Endothelial cell of umbilical vein (primary cell): ENCODE data around the gene GUCD1. TPM values are rescaled to one million over a fixed set of nuclear protein-coding genes. Genes with fewer than 3 reads are reported as not detected.

ENCODE experiments used
- BruUV-seq: library from RNA; stranded (reverse); fragments of 400-500 nt; replicated peaks from 2 replicates; lab custom pipeline; 2021; lab: Mats Ljungman, UMichigan
- CTCF ChIA-PET: fragments of 300-600, 350-600 bp; sonication (Branson Sonifier 250); formaldehyde crosslinking; loops from one replicate; lab custom pipeline; 2021; ENCODE audit warnings: antibody characterized with exemption, inconsistent platforms; lab: Charles Lee
- POLR2A ChIA-PET: fragments of 300-600, 350-600 bp; sonication (Branson Sonifier 250); formaldehyde crosslinking; loops from one replicate; lab custom pipeline; 2021; ENCODE audit warnings: antibody characterized with exemption, inconsistent platforms; lab: Charles Lee
- DNase-seq: peaks from one replicate; pipeline ENCODE4 v3.0.0-alpha.2; 2011; ENCODE audit warnings: low read depth, low spot score
- FAIRE-seq: peaks from 2 replicates; lab custom pipeline; 2011; peaks lifted over from hg19 to GRCh38; lab: Jason Lieb, UNC
- H2AFZ ChIP-seq: 2 replicates; pipeline ENCODE4 v1.6.0; 2012; ENCODE audit warnings: low read depth, low read length, control low read depth, inconsistent platforms
- H3K27ac ChIP-seq: 2 replicates; pipeline ENCODE4 v1.5.1; 2011; ENCODE audit warnings: low read depth, mild to moderate bottlenecking, control low read depth, low read length, moderate library complexity; ENCODE audit not compliant: insufficient read depth
- H3K27me3 ChIP-seq, 2 experiments: 2 replicates each; pipeline versions ENCODE4 v1.6.0 to v1.6.1; 2011; ENCODE audit warnings: low read length in 2 of 2, mixed read lengths in 1 of 2; ENCODE audit not compliant: control insufficient read depth in 2 of 2, insufficient read depth in 2 of 2
- H3K36me3 ChIP-seq, 2 experiments: 2 replicates in 1 of 2; 3 replicates in 1 of 2; pipeline ENCODE4 v1.5.1; 2011; ENCODE audit warnings: low read length in 2 of 2, mild to moderate bottlenecking in 1 of 2, moderate library complexity in 1 of 2; ENCODE audit not compliant: control insufficient read depth in 2 of 2, insufficient read depth in 2 of 2; ENCODE audit errors: extremely low read depth in 1 of 2
- H3K4me1 ChIP-seq: 3 replicates; pipeline ENCODE4 v1.5.1; 2011; ENCODE audit warnings: mild to moderate bottlenecking, low read length; ENCODE audit not compliant: control insufficient read depth, insufficient read depth; ENCODE audit errors: extremely low read depth
- H3K4me2 ChIP-seq: 2 replicates; pipeline ENCODE4 v1.6.1; 2011; ENCODE audit warnings: low read length, control low read depth, mixed read lengths; ENCODE audit not compliant: insufficient read depth
- H3K4me3 ChIP-seq, 3 experiments: fragments of 200-600 bp in 1 of 3; sonication (generic), shearing (Covaris generic) in 1 of 3; replicated peaks in 1 of 3; 2 replicates each; pipeline ENCODE4 v1.5.1; 2011 to 2016; ENCODE audit warnings: control low read depth in 3 of 3, low read length in 3 of 3, mild to moderate bottlenecking in 2 of 3, inconsistent platforms in 1 of 3, low read depth in 1 of 3, moderate library complexity in 1 of 3; ENCODE audit not compliant: insufficient read depth in 1 of 3
- H3K79me2 ChIP-seq: 2 replicates; pipeline ENCODE4 v1.6.0; 2012; ENCODE audit warnings: low read length, inconsistent platforms; ENCODE audit not compliant: control insufficient read depth, insufficient read depth
- H3K9ac ChIP-seq: replicated peaks from 2 replicates; pipeline ENCODE3; 2011; ENCODE audit warnings: low read length, control low read depth; ENCODE audit not compliant: insufficient read depth; ENCODE audit errors: extremely low read depth
- H3K9me1 ChIP-seq: replicated peaks from 3 replicates; pipeline ENCODE4 v1.6.0; 2011; ENCODE audit warnings: mild to moderate bottlenecking, low read length; ENCODE audit not compliant: control insufficient read depth, insufficient read depth; ENCODE audit errors: extremely low read depth
- H3K9me3 ChIP-seq: replicated peaks from 2 replicates; pipeline ENCODE4 v1.5.1; 2012; ENCODE audit warnings: low read length, inconsistent platforms; ENCODE audit not compliant: control insufficient read depth, insufficient read depth
- H4K20me1 ChIP-seq: replicated peaks from 2 replicates; pipeline ENCODE3; 2011; ENCODE audit warnings: mild to moderate bottlenecking, low read length; ENCODE audit not compliant: control insufficient read depth, insufficient read depth; ENCODE audit errors: extremely low read depth
- EZH2 ChIP-seq: IDR thresholded peaks from 2 replicates; pipeline ENCODE4 v1.6.1; 2012; ENCODE audit warnings: borderline replicate concordance, low read depth, mild to moderate bottlenecking, moderate library complexity, low read length, inconsistent platforms; ENCODE audit not compliant: severe bottlenecking
- FOS ChIP-seq: IDR thresholded peaks from 2 replicates; pipeline ENCODE4 v1.6.1; 2011; ENCODE audit warnings: mild to moderate bottlenecking, low read length, moderate library complexity, borderline replicate concordance; ENCODE audit not compliant: insufficient read depth
- GATA2 ChIP-seq: IDR thresholded peaks from 2 replicates; pipeline ENCODE4 v1.7.0; 2011; ENCODE audit warnings: low read depth, mild to moderate bottlenecking, moderate library complexity, mixed read lengths, low read length; ENCODE audit not compliant: insufficient read length, insufficient read depth
- JUN ChIP-seq: IDR thresholded peaks from 2 replicates; pipeline ENCODE4 v1.6.1; 2011; ENCODE audit warnings: borderline replicate concordance, low read depth; ENCODE audit not compliant: insufficient read length, insufficient read depth
- MYC ChIP-seq: IDR thresholded peaks from one replicate; pipeline ENCODE4 v1.6.1; 2011; ENCODE audit warnings: mild to moderate bottlenecking, low read depth, low read length
- POLR2A ChIP-seq: IDR thresholded peaks from 2 replicates; pipeline ENCODE4 v1.6.1; 2012; ENCODE audit warnings: low read depth, mild to moderate bottlenecking, control low read depth, low read length
- POLR2AphosphoS5 ChIP-seq: IDR thresholded peaks from 2 replicates; pipeline ENCODE4 v1.6.1; 2012; ENCODE audit warnings: low read depth, mild to moderate bottlenecking, control low read depth, low read length, moderate library complexity; ENCODE audit not compliant: insufficient read depth
- dilution Hi-C: fragments of 300-500 bp; cut with MboI; formaldehyde crosslinking; loops from one replicate; pipeline ENCODE4 v1.15.0; 2019; ENCODE audit warnings: low sequenced_read_pairs; ENCODE audit not compliant: extremely low pct_ligation_motif_present
- intact Hi-C: fragments of 100-400 bp; cut with micrococcal nuclease; formaldehyde crosslinking; loops from one replicate; pipeline ENCODE4 v1.10.0; 2022
- polyA plus RNA-seq, 4 experiments: library from polyadenylated mRNA; depleted of rRNA in 3 of 4; stranded (reverse) in 3 of 4; unstranded in 1 of 4; fragments of >200 nt; gene quantifications; 2 replicates each; pipeline versions ENCODE4 v1.2.1 to v1.2.3, GENCODE V29; 2011 to 2012; ENCODE audit warnings: missing spikeins in 1 of 4
- total RNA-seq: library from RNA; stranded (reverse); gene quantifications from 2 replicates; pipeline ENCODE4 v1.2.3, GENCODE V29; 2021
- TF ChIP-seq, protein P1 (sequence below): IDR thresholded peaks from 2 replicates; pipeline ENCODE4 v1.6.1; 2011; ENCODE audit not compliant: insufficient read depth, insufficient read length
- TF ChIP-seq, protein P2 (sequence below), 2 donors: IDR thresholded peaks; 1 replicate in 1 of 2; 2 replicates in 1 of 2; pipeline ENCODE4 v1.5.1; 2011; ENCODE audit warnings: low read length in 2 of 2, mild to moderate bottlenecking in 2 of 2, moderate library complexity in 2 of 2, control low read depth in 1 of 2, inconsistent platforms in 1 of 2, low read depth in 1 of 2; ENCODE audit not compliant: insufficient read depth in 1 of 2; ENCODE audit errors: extremely low read depth in 1 of 2

GUCD1 gene
- total and polyA plus RNA-seq, 2 donors (not counting 3 experiments of a cell fraction or from before 2014, with no cell fraction given): 116 to 138 TPM

DNA sequence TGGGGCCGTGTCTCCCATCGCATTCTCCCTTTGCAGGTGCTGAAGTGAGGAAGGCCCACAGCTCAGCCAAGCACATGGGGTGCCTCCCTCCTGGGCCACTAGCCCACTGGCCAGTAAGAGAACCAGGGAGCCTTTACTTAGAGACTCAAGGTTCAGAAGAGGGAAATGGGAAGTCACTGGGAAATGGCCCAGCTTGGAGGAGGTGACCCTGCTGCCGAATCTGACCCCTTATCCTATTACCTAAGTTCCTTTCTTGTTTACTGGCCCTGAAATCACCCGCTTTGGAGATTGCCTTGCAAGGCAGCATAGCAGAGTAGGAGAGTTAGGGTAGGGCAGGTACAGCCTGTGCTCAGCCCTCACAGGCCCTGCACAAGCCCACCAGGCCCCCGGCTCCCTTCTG, 35.4 kb downstream of the GUCD1 start:
- Histone ChIP-seq H3K4me1 (peaks cover 9% of the 10 kb centered on the region), H3K9me3 (no peaks in the 10 kb centered on the region), H3K4me2 (no peak overlapping the region), H3K27me3 (peaks cover 1 to 2% of the 10 kb centered on the region in 2 experiments), H3K4me3 (no peak overlapping the region), H3K79me2 (no peaks in the 10 kb centered on the region), H3K27ac (no peak overlapping the region), H3K9ac (no peak overlapping the region), H3K9me1 (no peaks in the 10 kb centered on the region), H2AFZ (no peak overlapping the region), H3K36me3 (no peaks in the 10 kb centered on the region), H4K20me1 (no peaks in the 10 kb centered on the region)
- no peak for FAIRE-seq
- intact Hi-C loops (no loop called here), dilution Hi-C loops (no loop called here)
- BruUV-seq: no TSS peak
- no peak for DNase-seq
- TF ChIP-seq, protein P1, sequence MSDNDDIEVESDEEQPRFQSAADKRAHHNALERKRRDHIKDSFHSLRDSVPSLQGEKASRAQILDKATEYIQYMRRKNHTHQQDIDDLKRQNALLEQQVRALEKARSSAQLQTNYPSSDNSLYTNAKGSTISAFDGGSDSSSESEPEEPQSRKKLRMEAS: no peak
- no peak for TF ChIP-seq GATA2
- TF ChIP-seq JUN: no peak
- no peak for TF ChIP-seq POLR2A
- no peak for TF ChIP-seq MYC
- TF ChIP-seq, protein P2, sequence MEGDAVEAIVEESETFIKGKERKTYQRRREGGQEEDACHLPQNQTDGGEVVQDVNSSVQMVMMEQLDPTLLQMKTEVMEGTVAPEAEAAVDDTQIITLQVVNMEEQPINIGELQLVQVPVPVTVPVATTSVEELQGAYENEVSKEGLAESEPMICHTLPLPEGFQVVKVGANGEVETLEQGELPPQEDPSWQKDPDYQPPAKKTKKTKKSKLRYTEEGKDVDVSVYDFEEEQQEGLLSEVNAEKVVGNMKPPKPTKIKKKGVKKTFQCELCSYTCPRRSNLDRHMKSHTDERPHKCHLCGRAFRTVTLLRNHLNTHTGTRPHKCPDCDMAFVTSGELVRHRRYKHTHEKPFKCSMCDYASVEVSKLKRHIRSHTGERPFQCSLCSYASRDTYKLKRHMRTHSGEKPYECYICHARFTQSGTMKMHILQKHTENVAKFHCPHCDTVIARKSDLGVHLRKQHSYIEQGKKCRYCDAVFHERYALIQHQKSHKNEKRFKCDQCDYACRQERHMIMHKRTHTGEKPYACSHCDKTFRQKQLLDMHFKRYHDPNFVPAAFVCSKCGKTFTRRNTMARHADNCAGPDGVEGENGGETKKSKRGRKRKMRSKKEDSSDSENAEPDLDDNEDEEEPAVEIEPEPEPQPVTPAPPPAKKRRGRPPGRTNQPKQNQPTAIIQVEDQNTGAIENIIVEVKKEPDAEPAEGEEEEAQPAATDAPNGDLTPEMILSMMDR (IDR thresholded peaks at IDR 0.05; ENCODE audit: extremely low read depth in 1 of 2, insufficient read depth in 1 of 2, low read depth in 1 of 2, low read length in 2 of 2): no peak
- TF ChIP-seq FOS: no peak
- TF ChIP-seq EZH2: no peak
- TF ChIP-seq POLR2AphosphoS5: no peak
- ChIA-PET POLR2A (no interaction called here), CTCF (interaction anchor here (1.1 to 1.8 kb wide), 3 partner anchors 11 to 96 kb away, joined by 3 to 8 read pairs (median 6); no protein-coding TSS in a partner anchor)
